Right hindlimb (tissue), 1 donor: ENCODE measurements around the gene H3-3A.

Source experiments
- DNase-seq: peaks from one replicate; pipeline ENCODE4 v3.0.0-alpha.2; 2018

H3-3A gene

GRCh38 chr1:226062558-226063223 is at the start of gene H3-3A:
H3-3A (plus strand) TSS chr1:226062716; CDS start chr1:226064352, 1,636 bp downstream.
- peak; percentile 99 for DNase-seq

DNA sequence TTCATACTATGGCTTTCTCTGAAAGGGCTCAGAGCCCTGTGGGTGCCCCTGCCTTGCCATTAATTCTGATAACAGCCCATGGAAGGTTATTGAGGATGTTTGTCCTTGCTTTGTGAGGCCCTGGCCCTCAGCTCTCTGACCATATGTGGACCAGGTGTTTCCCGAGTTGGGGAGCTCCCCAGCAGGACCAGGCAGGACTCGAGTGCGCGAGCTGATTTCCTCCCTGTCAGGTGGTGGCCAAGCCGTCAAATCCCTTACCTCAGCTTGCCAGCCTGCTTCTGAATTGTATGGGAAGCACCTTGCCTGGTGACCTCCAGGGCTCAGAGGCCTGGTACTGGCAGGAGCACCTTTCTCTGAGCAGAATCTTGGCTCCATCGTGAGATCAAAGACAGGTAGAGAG is 45.4 kb upstream of the H3-3A start:
- DNase-seq, result no peak

DNA sequence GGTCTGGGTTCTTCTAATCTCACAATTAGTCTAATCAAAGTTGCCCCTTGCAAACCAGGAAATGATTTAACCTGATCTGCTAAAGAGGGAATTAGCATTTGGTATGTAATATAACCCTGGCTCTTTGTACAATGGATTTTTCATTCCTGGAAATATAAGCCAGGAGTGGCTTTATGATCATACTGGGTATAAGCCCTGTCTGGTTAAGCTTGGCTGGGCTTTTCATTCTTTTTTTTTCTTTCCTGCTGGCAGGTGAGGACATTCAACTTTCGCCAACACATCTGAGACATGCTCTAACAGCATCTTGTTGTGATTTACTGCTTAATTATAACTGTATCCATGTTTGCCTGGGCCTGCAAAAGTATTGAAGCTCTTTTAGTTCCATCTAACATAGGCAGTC is 42.9 kb upstream of the H3-3A start:
- no peak for DNase-seq

DNA sequence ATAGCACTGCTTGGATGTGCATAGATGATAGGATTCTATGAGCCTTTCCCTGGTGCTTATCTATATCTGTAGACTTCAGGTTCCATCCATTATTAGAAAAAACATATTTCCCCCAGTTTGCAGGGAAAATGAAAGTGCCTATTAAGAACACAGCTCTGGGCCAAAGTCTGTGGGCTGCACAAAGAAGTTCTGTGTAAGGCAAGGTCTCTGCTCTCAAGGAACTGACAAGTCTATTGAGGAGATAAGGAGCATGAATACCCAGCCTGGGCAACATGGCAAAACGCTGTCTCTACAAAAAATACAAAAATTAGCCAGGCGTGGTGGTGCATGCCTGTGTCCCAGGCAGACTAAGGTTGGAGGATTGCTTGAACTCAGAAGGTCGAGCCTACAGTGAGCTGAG is 41.1 kb upstream of the H3-3A start:
- DNase-seq, result no peak

GRCh38 chr1:226021801-226022200 is 40.7 kb upstream of the H3-3A start:
- DNase-seq, result no peak

GRCh38 chr1:226023735-226024134 is 38.8 kb upstream of the H3-3A start:
- DNase-seq, result no peak

DNA sequence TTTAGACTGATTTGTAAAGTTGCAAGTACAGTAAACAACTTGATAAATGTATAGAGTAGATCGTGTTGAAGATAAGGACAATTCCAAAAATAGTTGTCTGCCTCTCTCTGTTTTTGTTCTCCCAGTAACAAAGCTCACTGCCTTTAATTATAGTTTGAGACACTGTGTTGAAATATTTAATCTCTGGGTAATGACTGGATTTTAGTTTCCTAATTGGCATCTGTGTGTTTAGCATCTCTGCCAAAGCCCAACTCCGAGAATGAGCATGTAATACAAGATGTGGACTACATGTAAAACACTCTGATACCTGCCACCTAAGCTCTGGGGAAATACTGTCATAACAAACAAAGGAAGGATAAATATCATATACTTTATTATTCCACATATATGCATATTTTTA is 35.7 kb upstream of the H3-3A start:
- no peak for DNase-seq

- DNase-seq, result no peak
Observed at GRCh38 chr1:226027538-226028217, 34.8 kb upstream of the H3-3A start.

- no peak for DNase-seq
Observed at GRCh38 chr1:226029093-226029496, 33.4 kb upstream of the H3-3A start.

DNA sequence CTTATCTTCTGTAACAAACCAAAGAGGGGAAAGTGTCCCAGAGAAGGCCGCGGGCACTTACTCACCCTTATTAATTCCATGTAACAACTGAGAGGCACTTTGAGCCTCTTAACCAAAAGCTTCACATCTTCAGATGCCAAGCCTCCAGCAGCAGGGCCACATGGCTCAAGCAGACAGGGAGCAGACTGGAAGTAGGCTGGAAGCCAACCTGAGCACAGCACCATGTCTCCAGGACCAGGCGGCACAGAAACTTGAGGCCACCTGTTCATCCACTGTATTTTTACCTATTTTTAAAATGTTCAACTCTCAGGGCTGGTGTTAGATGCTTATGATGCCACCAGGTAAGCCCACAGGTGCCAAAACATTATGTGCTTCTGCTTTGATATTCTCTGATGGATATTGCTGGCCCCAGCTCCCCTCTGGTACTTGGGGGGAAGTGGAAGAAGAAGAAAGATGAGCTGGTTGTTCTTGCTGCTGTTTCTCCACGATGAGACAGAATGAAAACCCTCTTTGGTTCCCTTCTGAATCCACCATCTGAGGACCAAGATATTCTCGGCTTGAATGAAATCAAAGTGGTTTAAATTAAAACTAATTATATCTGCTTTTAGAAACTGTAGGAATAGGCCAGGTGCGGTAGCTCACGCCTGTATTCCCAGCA is 32.8 kb upstream of the H3-3A start:
- DNase-seq, result no peak

DNA sequence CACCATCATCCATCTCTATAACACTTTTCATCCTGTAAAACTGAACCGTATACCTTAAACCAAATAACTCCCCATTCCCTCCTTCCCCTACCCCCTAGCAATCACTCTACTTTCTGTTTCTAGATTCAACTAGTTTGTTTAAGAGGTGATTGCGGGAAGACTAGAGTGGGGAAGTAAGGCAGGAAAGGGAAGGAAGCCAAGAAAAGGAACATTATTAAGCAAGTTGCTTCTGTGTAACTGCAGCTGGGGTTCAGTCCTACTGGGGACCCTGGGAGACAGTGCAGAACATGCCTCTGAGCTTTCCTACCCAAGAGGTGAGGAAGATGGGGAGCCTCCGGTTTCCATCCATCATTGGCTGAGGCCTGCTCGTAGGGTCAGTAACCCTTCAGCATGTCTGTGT is 28.9 kb upstream of the H3-3A start:
- DNase-seq, result no peak

GRCh38 chr1:226033991-226034390 is 28.5 kb upstream of the H3-3A start:
- DNase-seq, result no peak

DNA sequence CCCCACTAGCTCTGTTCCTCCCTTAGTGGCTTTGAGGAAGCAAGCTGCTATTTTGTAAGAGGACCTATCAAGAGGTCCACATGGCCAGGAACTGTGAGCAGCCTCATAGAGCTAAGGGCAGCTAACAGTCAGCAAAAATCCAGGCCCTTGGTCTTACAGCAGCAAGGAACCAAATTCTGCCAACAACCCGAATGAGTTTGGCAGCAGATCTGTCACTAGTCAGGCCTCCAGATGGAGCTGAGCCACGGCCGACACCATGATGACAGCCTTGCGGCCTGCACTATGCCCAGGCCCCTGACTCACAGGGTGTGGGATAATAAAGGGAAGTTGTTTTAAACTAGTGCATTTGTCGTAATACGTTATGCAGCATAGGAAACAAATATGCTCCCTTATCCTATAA is 28.0 kb upstream of the H3-3A start:
- peak; percentile 88 for DNase-seq

DNA sequence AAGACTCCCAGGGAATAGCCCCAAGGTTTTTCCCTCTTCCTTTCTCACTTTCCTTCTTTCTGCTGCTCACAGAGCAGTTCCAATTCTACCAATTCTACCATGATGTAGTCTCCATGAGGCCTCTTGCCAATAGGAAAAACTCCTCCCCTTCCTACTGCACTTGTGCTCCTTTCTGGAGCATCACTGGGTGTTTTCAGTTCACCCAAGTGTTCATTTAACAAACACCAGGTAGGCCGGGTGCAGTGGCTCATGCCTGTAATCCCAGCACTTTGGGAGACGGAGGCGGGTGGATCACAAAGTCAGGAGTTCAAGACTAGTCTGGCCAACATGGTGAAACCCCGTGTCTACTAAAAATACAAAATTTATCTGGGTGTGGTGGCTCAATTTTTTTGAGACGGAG is 26.6 kb upstream of the H3-3A start:
- DNase-seq, result no peak

DNA sequence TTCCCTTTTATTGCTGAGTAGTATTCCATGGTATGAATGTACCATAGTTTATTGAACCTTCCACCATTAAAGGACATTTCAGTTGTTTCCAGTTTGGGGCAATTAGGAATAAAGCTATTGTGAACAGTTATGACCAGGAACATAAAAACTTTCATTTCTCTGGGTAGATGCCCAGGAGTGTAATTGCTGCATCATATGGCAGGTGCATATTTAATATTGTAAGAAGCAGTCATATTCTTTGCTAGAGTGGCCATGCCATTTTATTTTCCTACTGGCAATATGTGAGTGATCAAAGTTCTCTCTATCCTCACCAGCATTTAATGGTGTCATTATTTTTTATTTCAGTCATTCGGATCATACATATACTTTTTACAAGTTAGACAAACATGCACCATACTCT is 23.9 kb upstream of the H3-3A start:
- no peak for DNase-seq

- DNase-seq, result no peak
Observed at GRCh38 chr1:226041419-226041818, 21.1 kb upstream of the H3-3A start.

- DNase-seq, result no peak
Observed at GRCh38 chr1:226044514-226045101, 17.9 kb upstream of the H3-3A start.

DNA sequence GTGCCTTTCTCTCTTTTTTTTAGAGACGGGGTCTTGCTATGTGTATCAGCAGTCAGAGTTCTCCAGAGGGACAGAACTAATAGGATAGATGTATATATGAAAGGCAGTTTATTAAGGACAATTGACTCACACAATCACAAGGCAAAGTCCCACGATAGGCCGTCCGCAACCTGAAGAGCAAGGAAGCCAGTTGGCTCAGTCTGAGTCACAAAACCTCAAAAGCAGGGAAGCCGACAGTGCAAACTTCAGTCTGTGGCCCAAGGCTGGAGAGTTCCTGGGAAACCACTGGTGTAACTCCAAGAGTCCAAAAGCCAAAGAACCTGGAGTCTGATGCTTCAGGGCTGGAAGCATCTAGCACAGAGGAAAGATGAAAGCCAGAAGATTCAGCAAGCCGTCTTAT is 16.3 kb upstream of the H3-3A start:
- no peak for DNase-seq

DNA sequence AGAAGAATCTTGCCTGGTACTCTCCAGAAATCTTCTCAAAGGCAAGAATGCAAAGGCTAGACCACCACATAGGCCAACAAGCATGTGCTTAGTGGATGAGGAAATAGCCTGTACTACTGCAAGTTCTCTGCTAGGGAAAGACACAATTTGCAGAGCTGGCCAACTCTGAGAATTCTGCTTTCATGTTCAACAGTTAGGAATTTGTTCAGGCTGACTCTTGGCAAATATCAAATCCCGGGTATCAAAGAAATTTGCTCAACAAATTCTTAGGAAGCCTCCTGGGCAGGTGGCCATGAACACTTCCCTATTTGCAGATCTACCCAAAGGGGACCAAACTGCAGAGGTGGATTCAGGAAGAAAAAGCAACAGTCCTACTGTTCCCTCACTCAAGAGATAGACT is 15.0 kb upstream of the H3-3A start:
- DNase-seq, result no peak

DNA sequence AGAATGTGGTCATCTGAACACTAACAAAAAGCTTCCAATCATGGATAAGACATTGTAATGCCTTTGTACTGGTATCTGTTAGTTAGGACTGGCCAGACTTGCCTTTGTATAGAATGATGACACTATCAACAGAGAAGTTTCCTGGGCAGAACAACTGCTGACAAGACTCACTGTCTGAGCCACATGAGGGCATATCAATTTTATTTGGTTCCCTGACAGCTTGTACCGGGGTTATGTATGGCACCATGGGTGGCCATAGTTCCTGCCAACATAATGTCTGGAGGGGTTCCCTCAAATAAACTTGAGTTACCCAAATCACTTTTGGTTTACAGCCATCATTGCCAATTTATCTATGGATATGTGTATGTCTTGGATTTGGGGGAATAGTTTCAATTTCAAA is 13.6 kb upstream of the H3-3A start:
- DNase-seq, result no peak

DNA sequence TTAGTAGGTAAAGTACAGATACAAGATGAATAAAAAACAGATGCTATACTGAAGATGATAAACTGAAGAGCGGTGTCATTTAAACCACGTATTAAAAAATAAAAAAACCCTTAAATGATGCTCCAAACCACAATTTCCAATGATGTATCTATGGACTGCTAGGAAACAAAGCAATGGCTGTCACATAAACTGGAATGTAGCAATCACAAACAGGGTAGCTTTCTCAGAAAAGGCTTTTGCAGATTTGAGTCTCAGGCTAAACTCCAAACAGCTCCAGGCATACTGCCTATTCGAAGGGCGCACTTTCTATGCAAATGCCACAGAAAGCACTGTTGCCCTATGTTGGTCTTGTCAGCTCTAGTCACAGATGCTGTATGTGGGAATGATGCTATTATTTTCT is 12.4 kb upstream of the H3-3A start:
- DNase-seq, result no peak

- no peak for DNase-seq
Observed at GRCh38 chr1:226051365-226051764, 11.2 kb upstream of the H3-3A start.

DNA sequence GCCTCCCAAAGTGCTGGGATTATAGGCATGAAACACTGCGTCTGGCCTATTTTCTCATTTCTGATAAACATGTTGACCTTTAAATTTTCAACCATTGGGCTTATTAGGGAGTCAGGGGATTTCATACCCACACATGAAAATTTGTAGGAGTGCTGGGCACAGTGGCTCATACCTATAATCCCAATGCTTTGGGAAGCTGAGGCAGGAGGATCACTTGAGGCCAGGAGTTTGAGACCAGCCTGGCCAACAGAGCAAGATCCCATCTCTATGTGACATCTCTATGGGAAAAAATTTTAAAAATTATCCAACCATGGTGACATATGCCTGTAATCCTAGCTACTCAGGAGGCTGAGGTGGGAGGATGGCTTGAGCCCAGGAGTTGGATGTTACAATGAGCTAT is 10.5 kb upstream of the H3-3A start:
- no peak for DNase-seq
